HS-27A (cell line): ENCODE data around the gene ENOSF1.
"Not testable (repeated sequence)": the region's sequence is repeated elsewhere in the genome, so short reads cannot be mapped to it uniquely, and the experiment has no call there.

Experiments used
- DNase-seq: peaks from one replicate; pipeline ENCODE4 v3.0.0-alpha.2; 2012; ENCODE audit warnings: low read depth, missing footprints

The ENOSF1 gene

GRCh38 chr18:706405-706804, 6.0 kb downstream of the ENOSF1 start:
- DNase-seq: no peak

GRCh38 chr18:703213-703967, 9.0 kb downstream of the ENOSF1 start:
- no peak for DNase-seq

GRCh38 chr18:697800-698199, 14.6 kb downstream of the ENOSF1 start:
- no peak for DNase-seq

GRCh38 chr18:697012-697411, 15.4 kb downstream of the ENOSF1 start:
- DNase-seq: no peak

- DNase-seq: no peak
Observed at GRCh38 chr18:693466-694187, 18.8 kb downstream of the ENOSF1 start.

GRCh38 chr18:692824-693223, 19.6 kb downstream of the ENOSF1 start:
- DNase-seq: no peak

GRCh38 chr18:688323-688722, 24.1 kb downstream of the ENOSF1 start:
- DNase-seq: no peak

GRCh38 chr18:686339-687111, 25.9 kb downstream of the ENOSF1 start:
- no peak for DNase-seq

GRCh38 chr18:685438-685837, 27.0 kb downstream of the ENOSF1 start:
- no peak for DNase-seq

GRCh38 chr18:683531-683930, 28.9 kb downstream of the ENOSF1 start:
- no peak for DNase-seq

- DNase-seq: no peak
Observed at GRCh38 chr18:682833-683232, 29.6 kb downstream of the ENOSF1 start.

GRCh38 chr18:682416-682815, 30.0 kb downstream of the ENOSF1 start:
- DNase-seq: not testable (repeated sequence)

- no peak for DNase-seq
Observed at GRCh38 chr18:681985-682384, 30.4 kb downstream of the ENOSF1 start.

- no peak for DNase-seq
Observed at GRCh38 chr18:680392-680791, 32.0 kb downstream of the ENOSF1 start.

- no peak for DNase-seq
Observed at GRCh38 chr18:679516-679915, 32.9 kb downstream of the ENOSF1 start.

- DNase-seq: no peak
Observed at GRCh38 chr18:678482-679182, 33.8 kb downstream of the ENOSF1 start.

GRCh38 chr18:677951-678381, 34.5 kb downstream of the ENOSF1 start:
- DNase-seq: no peak

GRCh38 chr18:677145-677544, 35.3 kb downstream of the ENOSF1 start:
- DNase-seq: no peak

GRCh38 chr18:676736-677135, 35.7 kb downstream of the ENOSF1 start:
- no peak for DNase-seq

- no peak for DNase-seq
Observed at GRCh38 chr18:676069-676468, 36.4 kb downstream of the ENOSF1 start.

- DNase-seq: no peak
Observed at GRCh38 chr18:675307-675706, 37.1 kb downstream of the ENOSF1 start.

- no peak for DNase-seq
Observed at GRCh38 chr18:673769-674168, 38.7 kb downstream of the ENOSF1 start.
